ENCODE measurements around the gene KRT1. TPM values are rescaled to one million over a fixed set of nuclear protein-coding genes. Genes with fewer than 3 reads are reported as not detected.

Gene KRT1
- total RNA-seq, 3 donors from 2014 or later (not counting 1 experiment from before 2014, with no cell fraction given): 0.27 to 1.8 TPM; not detected in 1

DNA sequence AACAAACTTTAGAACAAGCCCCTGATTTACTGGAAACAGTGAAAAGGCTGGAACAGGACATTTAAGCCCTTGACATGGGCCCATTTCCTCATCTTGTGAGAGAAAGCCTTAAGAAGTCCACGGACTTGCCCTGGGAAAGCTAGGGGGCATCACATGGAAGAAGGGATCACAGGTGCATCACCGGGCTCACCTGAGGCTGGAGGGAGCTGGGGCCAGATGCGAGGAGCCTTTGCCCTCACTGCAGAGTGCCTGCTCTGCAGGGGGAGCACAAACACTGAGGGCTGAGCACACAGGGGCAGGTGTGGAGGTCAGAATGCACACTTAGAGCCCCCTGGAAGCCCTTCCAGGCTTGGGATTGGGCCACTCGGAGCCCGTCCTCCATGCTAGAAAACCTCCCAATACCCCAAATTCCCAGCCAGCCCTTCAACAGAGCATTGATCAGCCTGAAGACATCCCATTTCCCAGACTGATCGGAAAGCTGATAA is 5.2 kb upstream of the KRT1 start:
- no peak overlapping the region for H3K27ac Mint-ChIP-seq
- H3K36me3 Mint-ChIP-seq: no peaks in the 10 kb centered on the region
- no peak for ATAC-seq
- intact Hi-C loops (cut with micrococcal nuclease): no loop called here
- DNase-seq: no peak
- no peak overlapping the region for H3K27ac ChIP-seq (ENCODE audit: low read length)
- H3K4me1 ChIP-seq (ENCODE audit: control insufficient read depth, insufficient read depth, low read length): peaks cover 17% of the 10 kb centered on the region
- peaks cover 5% of the 10 kb centered on the region for H3K27me3 ChIP-seq (ENCODE audit: control insufficient read depth, insufficient read depth, low read length)
- no peak overlapping the region for H3K4me3 Mint-ChIP-seq
- H3K27me3 Mint-ChIP-seq (ENCODE audit: low read depth in 2 of 2): peaks cover 0 to 28% of the 10 kb centered on the region in 2 donors
- no peaks in the 10 kb centered on the region for H3K9me3 ChIP-seq (ENCODE audit: control insufficient read depth, insufficient read depth, low read length)
- peaks cover 44 to 69% of the 10 kb centered on the region in 2 donors for H3K4me1 Mint-ChIP-seq
- H3K9me3 Mint-ChIP-seq: no peaks in the 10 kb centered on the region
- TF ChIP-seq, protein P1, sequence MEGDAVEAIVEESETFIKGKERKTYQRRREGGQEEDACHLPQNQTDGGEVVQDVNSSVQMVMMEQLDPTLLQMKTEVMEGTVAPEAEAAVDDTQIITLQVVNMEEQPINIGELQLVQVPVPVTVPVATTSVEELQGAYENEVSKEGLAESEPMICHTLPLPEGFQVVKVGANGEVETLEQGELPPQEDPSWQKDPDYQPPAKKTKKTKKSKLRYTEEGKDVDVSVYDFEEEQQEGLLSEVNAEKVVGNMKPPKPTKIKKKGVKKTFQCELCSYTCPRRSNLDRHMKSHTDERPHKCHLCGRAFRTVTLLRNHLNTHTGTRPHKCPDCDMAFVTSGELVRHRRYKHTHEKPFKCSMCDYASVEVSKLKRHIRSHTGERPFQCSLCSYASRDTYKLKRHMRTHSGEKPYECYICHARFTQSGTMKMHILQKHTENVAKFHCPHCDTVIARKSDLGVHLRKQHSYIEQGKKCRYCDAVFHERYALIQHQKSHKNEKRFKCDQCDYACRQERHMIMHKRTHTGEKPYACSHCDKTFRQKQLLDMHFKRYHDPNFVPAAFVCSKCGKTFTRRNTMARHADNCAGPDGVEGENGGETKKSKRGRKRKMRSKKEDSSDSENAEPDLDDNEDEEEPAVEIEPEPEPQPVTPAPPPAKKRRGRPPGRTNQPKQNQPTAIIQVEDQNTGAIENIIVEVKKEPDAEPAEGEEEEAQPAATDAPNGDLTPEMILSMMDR (IDR thresholded peaks at IDR 0.05): no peak
- 87% methylated on average over 6 of the region's 6 CpGs for WGBS (ENCODE audit: insufficient coverage)
- H3K4me3 ChIP-seq (ENCODE audit: low read length): no peak overlapping the region
- no peaks in the 10 kb centered on the region for H3K36me3 ChIP-seq (ENCODE audit: control insufficient read depth, insufficient read depth, low read length)

DNA sequence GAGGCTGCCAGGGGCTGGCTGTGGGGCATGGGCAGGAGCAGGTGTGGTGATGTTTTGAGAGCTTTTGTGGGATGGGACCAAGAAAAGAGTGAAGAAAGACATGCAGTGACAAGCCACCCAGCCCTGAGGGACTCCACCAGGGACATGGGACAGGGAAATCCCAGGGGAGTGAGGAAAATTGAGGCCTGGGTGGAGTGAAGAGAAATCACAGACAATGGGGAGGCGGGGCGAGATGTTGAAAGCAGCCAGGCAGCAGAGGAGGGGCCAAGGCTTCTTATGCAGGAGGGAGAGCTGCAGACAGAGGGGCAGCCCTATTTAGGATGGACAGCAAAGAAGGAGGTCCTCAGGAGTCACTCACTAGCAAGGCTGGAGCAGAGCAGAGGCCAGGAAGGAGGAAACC is 4.2 kb upstream of the KRT1 start:
- H3K4me3 ChIP-seq (ENCODE audit: low read length): no peak overlapping the region
- H3K36me3 ChIP-seq (ENCODE audit: control insufficient read depth, insufficient read depth, low read length): no peaks in the 10 kb centered on the region
- TF ChIP-seq, protein P1 (IDR thresholded peaks at IDR 0.05): no peak
- H3K4me1 Mint-ChIP-seq: peaks cover 54 to 79% of the 10 kb centered on the region in 2 donors
- intact Hi-C loops (cut with micrococcal nuclease): loop anchor here (5.0 kb wide), 1 partner anchor 37 kb away; no protein-coding TSS in a partner anchor
- peaks cover 0 to 28% of the 10 kb centered on the region in 2 donors for H3K27me3 Mint-ChIP-seq (ENCODE audit: low read depth in 2 of 2)
- peaks cover 17% of the 10 kb centered on the region for H3K4me1 ChIP-seq (ENCODE audit: control insufficient read depth, insufficient read depth, low read length)
- DNase-seq: no peak
- ATAC-seq: no peak
- H3K4me3 Mint-ChIP-seq: no peak overlapping the region
- no peaks in the 10 kb centered on the region for H3K9me3 ChIP-seq (ENCODE audit: control insufficient read depth, insufficient read depth, low read length)
- H3K27ac ChIP-seq (ENCODE audit: low read length): no peak overlapping the region
- no peaks in the 10 kb centered on the region for H3K9me3 Mint-ChIP-seq
- no peak overlapping the region for H3K27ac Mint-ChIP-seq
- 98% methylated on average over 2 of the region's 2 CpGs for WGBS (ENCODE audit: insufficient coverage)
- H3K27me3 ChIP-seq (ENCODE audit: control insufficient read depth, insufficient read depth, low read length): peaks cover 3% of the 10 kb centered on the region
- H3K36me3 Mint-ChIP-seq: no peaks in the 10 kb centered on the region

DNA sequence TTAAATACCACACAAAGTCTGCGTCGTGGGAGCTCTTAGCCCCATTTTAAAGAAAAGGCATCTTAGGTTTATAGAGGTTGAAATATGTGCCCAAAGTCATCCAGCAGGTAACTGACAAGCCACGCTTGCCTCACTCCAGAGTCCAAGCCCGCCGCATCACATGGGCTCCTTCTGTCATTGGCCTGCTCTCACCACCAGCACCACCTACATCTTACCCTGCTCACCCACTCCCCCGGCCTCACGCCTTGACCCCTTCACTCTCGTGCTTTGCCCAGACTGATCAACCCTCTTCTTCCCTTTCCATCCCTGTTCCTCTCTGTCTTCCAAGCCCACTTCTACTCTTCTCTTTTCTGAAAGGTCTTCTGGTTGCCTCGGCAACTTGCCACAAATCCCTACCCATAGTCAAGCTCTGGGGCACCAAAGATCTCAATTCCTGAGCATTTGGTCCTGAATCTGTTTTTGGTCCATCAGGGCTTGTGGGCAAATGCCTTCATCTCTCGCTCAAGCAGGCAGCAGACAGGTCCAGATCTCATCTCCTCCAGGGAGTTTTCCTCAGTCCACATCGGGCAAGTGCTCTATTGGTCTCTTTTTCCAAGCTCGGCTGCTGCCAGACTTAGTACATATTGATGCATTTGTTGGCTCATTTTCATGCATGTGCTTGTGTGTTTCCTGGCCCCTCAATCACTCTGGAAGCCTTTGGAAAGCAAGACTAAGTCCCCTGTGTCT is 3.5 kb upstream of the KRT1 start:
- Mint-ChIP-seq H3K4me1 (peaks cover 56 to 75% of the 10 kb centered on the region in 2 donors), H3K36me3 (no peaks in the 10 kb centered on the region), H3K27me3 (ENCODE audit: low read depth in 2 of 2) (peaks cover 0 to 22% of the 10 kb centered on the region in 2 donors), H3K9me3 (no peaks in the 10 kb centered on the region), H3K4me3 (no peak overlapping the region), H3K27ac (no peak overlapping the region)
- intact Hi-C loops (cut with micrococcal nuclease): loop anchor here (5.0 kb wide), 1 partner anchor 36 kb away; no protein-coding TSS in a partner anchor
- H3K9me3 ChIP-seq (ENCODE audit: control insufficient read depth, insufficient read depth, low read length): no peaks in the 10 kb centered on the region
- ATAC-seq (no peak), DNase-seq (no peak)
- H3K27ac ChIP-seq (ENCODE audit: low read length): no peak overlapping the region
- H3K4me1 ChIP-seq (ENCODE audit: control insufficient read depth, insufficient read depth, low read length): peaks cover 17% of the 10 kb centered on the region
- 89% methylated on average over 12 of the region's 12 CpGs for WGBS (ENCODE audit: insufficient coverage)
- TF ChIP-seq, protein P1 (IDR thresholded peaks at IDR 0.05): no peak
- H3K4me3 ChIP-seq (ENCODE audit: low read length): no peak overlapping the region
- H3K36me3 ChIP-seq (ENCODE audit: control insufficient read depth, insufficient read depth, low read length): no peaks in the 10 kb centered on the region
- peaks cover 3% of the 10 kb centered on the region for H3K27me3 ChIP-seq (ENCODE audit: control insufficient read depth, insufficient read depth, low read length)
